Measurements from ENCODE around the gene ALG3. TPM values are rescaled to one million over a fixed set of nuclear protein-coding genes. Genes with fewer than 3 reads are reported as not detected.

Gene ALG3
- total RNA-seq, 1 experiment from 2014 or later = 62.2 TPM

- H3T11ph ChIP-seq (ENCODE audit: low read length) = no peak overlapping the region
- Mint-ChIP-seq H3K9me3 (no peaks in the 10 kb centered on the region), H3K27me3 (ENCODE audit: low read depth) (peaks cover 12% of the 10 kb centered on the region), H3K36me3 (ENCODE audit: insufficient read depth in 1 of 3, low read depth in 3 of 3) (no peaks in the 10 kb centered on the region; a peak in 1 of 7 replicates), H3K27ac (no peak overlapping the region), H3K4me3 (peak overlapping the region in 1 of 2 experiments; percentile 55; a peak in 2 of 5 replicates), H3K4me1 (peaks cover 0 to 5% of the 10 kb centered on the region in 2 experiments; a peak in 1 of 4 replicates)
- H2BK20ac ChIP-seq (ENCODE audit: low read depth, low read length, poor library complexity, severe bottlenecking) = no peak overlapping the region
- no peak overlapping the region for H2AK5ac ChIP-seq (ENCODE audit: insufficient read length, low read length)
- H3K18ac ChIP-seq (ENCODE audit: insufficient read length, low read depth, low read length) = no peak overlapping the region
- H3K27me3 ChIP-seq (ENCODE audit: insufficient read depth, low read length) = no peaks in the 10 kb centered on the region
- H2BK12ac ChIP-seq (ENCODE audit: insufficient read length, low read depth, low read length) = no peak overlapping the region
- no peaks in the 10 kb centered on the region for H3K23me2 ChIP-seq (ENCODE audit: insufficient read length, low read depth, low read length, poor library complexity, severe bottlenecking)
- no peak overlapping the region for H3K14ac ChIP-seq (ENCODE audit: insufficient read depth, low read length)
- no peaks in the 10 kb centered on the region for H3K79me2 ChIP-seq (ENCODE audit: insufficient read depth, low read length)
- H2BK120ac ChIP-seq (ENCODE audit: low read depth, low read length, poor library complexity, severe bottlenecking) = no peak overlapping the region
- H4K8ac ChIP-seq (replicated peaks; ENCODE audit: insufficient read length, low read depth, low read length) = no peak overlapping the region
- H4K91ac ChIP-seq (ENCODE audit: insufficient read length, low read depth, low read length) = no peak overlapping the region
- H3K9me3 ChIP-seq (ENCODE audit: control insufficient read depth, low read depth, low read length) = no peaks in the 10 kb centered on the region
- WGBS (ENCODE audit: extremely low coverage, insufficient read length, low lambda C conversion rate) = no CpG with 5 or more reads among the region's 4 CpGs
- DNase-seq = peak; percentile 88
- H4K20me1 ChIP-seq (ENCODE audit: control insufficient read depth, insufficient read depth, insufficient read length) = no peaks in the 10 kb centered on the region
- H3K4ac ChIP-seq (ENCODE audit: low read depth, low read length) = no peak overlapping the region
- no peak overlapping the region for H2BK15ac ChIP-seq (ENCODE audit: low read depth, low read length)
- H3K27ac ChIP-seq (ENCODE audit: insufficient read length, low read depth, low read length) = no peak overlapping the region
- no peak overlapping the region for H3K23ac ChIP-seq (ENCODE audit: insufficient read length, low read depth, low read length)
- no peaks in the 10 kb centered on the region for H3K79me1 ChIP-seq (ENCODE audit: insufficient read depth, low read depth, low read length, poor library complexity, severe bottlenecking)
- H3K4me1 ChIP-seq (ENCODE audit: insufficient read depth, low read length) = no peaks in the 10 kb centered on the region
- TF ChIP-seq CTCF (conservative IDR thresholded peaks at IDR 0.05) = peak; percentile 75
- H2AFZ ChIP-seq (ENCODE audit: low read length) = no peak overlapping the region
- no peak overlapping the region for H4K5ac ChIP-seq (ENCODE audit: insufficient read length, low read depth, low read length)
- H3K9ac ChIP-seq (ENCODE audit: extremely low read depth, insufficient read length, low read length) = no peak overlapping the region
- H2BK5ac ChIP-seq (ENCODE audit: insufficient read length, low read length) = no peak overlapping the region
- no peak overlapping the region for H3K4me2 ChIP-seq (ENCODE audit: insufficient read depth, insufficient read length, low read length)
- H3K56ac ChIP-seq (ENCODE audit: insufficient read length, low read depth, low read length) = no peak overlapping the region
Observed at GRCh38 chr3:184284696-184285095, 35.9 kb upstream of the ALG3 start.
